Activated CD8-positive, alpha-beta T cell treated with anti-CD3 and anti-CD28 coated beads for 36 hours (primary cell): ENCODE data around the gene ARF6. TPM values are rescaled to one million over a fixed set of nuclear protein-coding genes. Genes with fewer than 3 reads are reported as not detected.
"Not testable (repeated sequence)": the region's sequence is repeated elsewhere in the genome, so short reads cannot be mapped to it uniquely, and the experiment has no call there.

Source experiments
- ATAC-seq: fragments of 200-7000 bp; cut with Tn5 transposase; one replicate; pipeline ENCODE4 v1.10.0; 2021; ENCODE audit warnings: mild to moderate bottlenecking, moderate library complexity
- CTCF ChIA-PET: fragments of 350-600 bp; sonication (Branson Sonifier 250); formaldehyde crosslinking; loops from one replicate; lab custom pipeline; 2021; ENCODE audit warnings: antibody characterized with exemption; lab: Charles Lee
- POLR2A ChIA-PET: fragments of 350-600 bp; sonication (Branson Sonifier 250); formaldehyde crosslinking; loops from one replicate; lab custom pipeline; 2021; ENCODE audit warnings: antibody characterized with exemption; lab: Charles Lee
- DNase-seq: peaks from one replicate; pipeline ENCODE4 v3.0.0-alpha.2; 2020
- H3K27ac Mint-ChIP-seq: one replicate; pipeline ENCODE4 v1.8.0; 2021; ENCODE audit warnings: mild to moderate bottlenecking, mixed read lengths
- H3K27me3 Mint-ChIP-seq: one replicate; pipeline ENCODE4 v1.8.0; 2021; ENCODE audit warnings: mixed read lengths
- H3K36me3 Mint-ChIP-seq: one replicate; pipeline ENCODE4 v1.8.0; 2021; ENCODE audit warnings: low read depth, mixed read lengths
- H3K4me1 Mint-ChIP-seq: one replicate; pipeline ENCODE4 v1.8.0; 2021; ENCODE audit warnings: low read depth, mixed read lengths
- H3K4me3 Mint-ChIP-seq: one replicate; pipeline ENCODE4 v1.8.0; 2021; ENCODE audit warnings: mild to moderate bottlenecking, moderate library complexity, mixed read lengths
- H3K9me3 Mint-ChIP-seq: one replicate; pipeline ENCODE4 v1.8.0; 2021; ENCODE audit warnings: mixed read lengths
- CTCF ChIP-seq: fragments of 200-600 bp; IDR thresholded peaks from one replicate; pipeline ENCODE4 v1.8.0; 2022; ENCODE audit warnings: antibody characterized with exemption, mild to moderate bottlenecking
- intact Hi-C: fragments of 100-400 bp; cut with micrococcal nuclease; formaldehyde crosslinking; loops from one replicate; pipeline ENCODE4 v1.10.0; 2022
- total RNA-seq, 2 experiments: library from RNA; stranded (reverse); gene quantifications; one replicate each; pipeline ENCODE4 v1.2.3, GENCODE V29; 2021

The ARF6 gene
- total RNA-seq, 2 experiments from 2014 or later, result 170 TPM

DNA sequence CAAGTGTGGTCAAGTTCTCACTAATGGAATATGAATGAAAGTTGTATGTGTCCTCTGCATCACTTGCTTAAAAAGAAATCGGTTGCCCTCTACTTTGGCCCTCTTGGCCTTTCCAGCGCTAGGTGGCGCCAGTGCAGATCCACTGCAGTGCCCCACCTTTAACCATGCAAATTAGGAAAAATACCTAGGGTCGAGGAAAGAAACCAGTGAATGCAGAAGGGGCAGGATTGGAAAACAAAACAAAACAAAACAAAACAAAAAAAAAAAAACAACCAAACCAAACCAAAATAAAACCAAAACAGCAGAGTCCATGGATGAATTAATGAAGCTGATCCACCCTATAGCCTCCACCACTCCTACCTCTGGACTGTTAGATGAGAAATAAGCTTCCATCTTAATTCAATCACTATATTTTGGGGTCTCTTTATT is 27.4 kb upstream of the ARF6 start:
- CTCF ChIA-PET, result interaction anchor here (0.6 to 12.7 kb wide), 40 partner anchors 11 to 452 kb away, joined by 3 to 218 read pairs (median 6); partner anchors contain the start of genes ARF6, NEMF and VCPKMT
- no peak overlapping the region for H3K4me3 Mint-ChIP-seq

GRCh38 chr14:49867831-49868719 is 24.8 kb upstream of the ARF6 start:
- Mint-ChIP-seq H3K36me3 (peaks cover 3% of the 10 kb centered on the region), H3K4me3 (peak overlapping the region; percentile 97), H3K4me1 (peaks cover 28% of the 10 kb centered on the region), H3K27me3 (no peaks in the 10 kb centered on the region), H3K27ac (peak overlapping the region; percentile 98), H3K9me3 (no peaks in the 10 kb centered on the region)
- POLR2A ChIA-PET, result interaction anchor here (0.6 to 4.1 kb wide), 10 partner anchors 16 to 248 kb away, joined by 3 to 39 read pairs (median 4); partner anchors contain the start of genes ARF6 and VCPKMT
- intact Hi-C loops, result loop anchor here (1.0 to 10.0 kb wide), 3 partner anchors 28 to 657 kb away; no protein-coding TSS in a partner anchor
- CTCF ChIA-PET, result interaction anchor here (1.1 to 12.7 kb wide), 10 partner anchors 12 to 234 kb away, joined by 3 to 218 read pairs (median 5); partner anchors contain the start of gene NEMF
- no peak for TF ChIP-seq CTCF
- ATAC-seq (peak; percentile 86), DNase-seq (peak; percentile 100)

More for the DNA sequence above, 27.4 kb upstream of the ARF6 start:
- intact Hi-C loops, result loop anchor here (2.0 to 10.0 kb wide), 3 partner anchors 139 to 659 kb away; no protein-coding TSS in a partner anchor
- POLR2A ChIA-PET, result interaction anchor here (0.8 to 7.3 kb wide), 14 partner anchors 11 to 245 kb away, joined by 3 to 65 read pairs (median 7); partner anchors contain the start of genes ARF6, MGAT2, NEMF and RPL36AL
- no peaks in the 10 kb centered on the region for H3K9me3 Mint-ChIP-seq
- peaks cover 23% of the 10 kb centered on the region for H3K4me1 Mint-ChIP-seq
- DNase-seq (peak; percentile 92), ATAC-seq (no peak)
- TF ChIP-seq CTCF, result peak; percentile 89
- no peak overlapping the region for H3K27ac Mint-ChIP-seq
- H3K27me3 Mint-ChIP-seq, result peaks cover 2% of the 10 kb centered on the region
- H3K36me3 Mint-ChIP-seq, result peaks cover 7% of the 10 kb centered on the region

DNA sequence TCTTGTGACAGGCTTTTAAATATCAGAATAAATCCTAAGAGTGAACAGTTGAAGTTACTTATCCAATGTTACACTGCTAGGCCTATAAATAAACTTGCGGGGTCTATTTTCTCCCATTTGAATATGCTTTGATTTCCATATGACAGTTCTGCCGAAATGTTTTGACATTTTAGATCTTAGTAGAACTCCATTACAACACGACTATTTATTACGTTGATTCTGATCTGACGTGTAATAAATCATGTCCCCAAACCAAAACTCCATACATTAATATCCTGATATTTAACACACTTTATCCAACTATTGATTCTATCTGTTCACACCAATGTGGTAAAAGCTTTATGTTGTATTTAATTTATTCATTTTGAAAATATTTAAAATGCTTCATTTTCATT is 24.2 kb upstream of the ARF6 start:
- DNase-seq (no peak), ATAC-seq (no peak)
- intact Hi-C loops, result loop anchor here (1.0 to 10.0 kb wide), 3 partner anchors 28 to 656 kb away; no protein-coding TSS in a partner anchor
- POLR2A ChIA-PET, result interaction anchor here (0.7 to 4.1 kb wide), 10 partner anchors 24 to 213 kb away, joined by 3 to 39 read pairs (median 4); partner anchors contain the start of gene ARF6
- TF ChIP-seq CTCF, result no peak
- Mint-ChIP-seq H3K36me3 (no peaks in the 10 kb centered on the region), H3K9me3 (no peaks in the 10 kb centered on the region), H3K4me1 (peaks cover 28% of the 10 kb centered on the region), H3K4me3 (peak overlapping the region; percentile 97), H3K27ac (peak overlapping the region; percentile 98), H3K27me3 (no peaks in the 10 kb centered on the region)
- CTCF ChIA-PET, result interaction anchor here (0.8 to 12.7 kb wide), 11 partner anchors 11 to 235 kb away, joined by 3 to 218 read pairs (median 3); partner anchors contain the start of genes ARF6 and NEMF

GRCh38 chr14:49870908-49871307 is 22.0 kb upstream of the ARF6 start:
- no peak overlapping the region for H3K4me3 Mint-ChIP-seq
- DNase-seq, result no peak
- ChIA-PET CTCF (interaction anchor here (2.5 to 12.7 kb wide), 3 partner anchors 9 to 232 kb away, joined by 8 to 218 read pairs (median 31); no protein-coding TSS in a partner anchor), POLR2A (interaction anchor here (0.5 to 4.1 kb wide), 5 partner anchors 21 to 325 kb away, joined by 3 to 39 read pairs (median 3); partner anchors contain the start of gene ARF6)
- H3K4me1 Mint-ChIP-seq, result peaks cover 28% of the 10 kb centered on the region
- no peak for ATAC-seq
- peak overlapping the region; percentile 20 for H3K27ac Mint-ChIP-seq
- no peak for TF ChIP-seq CTCF
- no peaks in the 10 kb centered on the region for H3K27me3 Mint-ChIP-seq
- intact Hi-C loops, result no loop called here
- no peaks in the 10 kb centered on the region for H3K36me3 Mint-ChIP-seq
- H3K9me3 Mint-ChIP-seq, result no peaks in the 10 kb centered on the region

GRCh38 chr14:49873548-49873947 is 19.3 kb upstream of the ARF6 start:
- ATAC-seq, H3K27me3 Mint-ChIP-seq, H3K36me3 Mint-ChIP-seq, intact Hi-C loops, CTCF ChIA-PET, H3K27ac Mint-ChIP-seq, H3K9me3 Mint-ChIP-seq, H3K4me3 Mint-ChIP-seq, DNase-seq: not testable (repeated sequence)
- H3K4me1 Mint-ChIP-seq, result peaks cover 25% of the 10 kb centered on the region
- POLR2A ChIA-PET, result interaction anchor here (1.5 to 2.3 kb wide), 2 partner anchors 19 to 128 kb away, joined by 4 to 6 read pairs; partner anchors contain the start of gene ARF6
